ENCODE measurements around the gene NDUFV2. TPM values are rescaled to one million over a fixed set of nuclear protein-coding genes. Genes with fewer than 3 reads are reported as not detected.
"Not testable (repeated sequence)": the region's sequence is repeated elsewhere in the genome, so short reads cannot be mapped to it uniquely, and the experiment has no call there.

Gene NDUFV2
- total RNA-seq, 2 experiments from 2014 or later, result 177 to 185 TPM

- ChIA-PET CTCF (interaction anchor here (0.9 to 1.0 kb wide), 2 partner anchors 47 to 76 kb away, joined by 4 read pairs; no protein-coding TSS in a partner anchor), POLR2A (interaction anchor here (0.6 to 0.7 kb wide), 3 partner anchors 11 to 109 kb away, joined by 3 to 6 read pairs (median 4); no protein-coding TSS in a partner anchor)
- Mint-ChIP-seq H3K4me3 (no peak overlapping the region), H3K36me3 (ENCODE audit: low read depth) (peaks cover 16% of the 10 kb centered on the region), H3K27ac (peak overlapping the region; percentile 64), H3K9me3 (no peaks in the 10 kb centered on the region), H3K27me3 (no peaks in the 10 kb centered on the region), H3K4me1 (peaks cover 64% of the 10 kb centered on the region)
- no peak for DNase-seq
Observed at GRCh38 chr18:9146224-9146623, 43.7 kb downstream of the NDUFV2 start.

GRCh38 chr18:9147440-9148202 lies 45.1 kb downstream of the NDUFV2 start:
- Mint-ChIP-seq H3K36me3 (ENCODE audit: low read depth) (peaks cover 11% of the 10 kb centered on the region), H3K4me3 (no peak overlapping the region), H3K27ac (peak overlapping the region; percentile 85), H3K4me1 (peaks cover 62% of the 10 kb centered on the region), H3K27me3 (no peaks in the 10 kb centered on the region), H3K9me3 (no peaks in the 10 kb centered on the region)
- DNase-seq, result peak; percentile 48
- ChIA-PET CTCF (interaction anchor here (0.9 to 1.3 kb wide), 7 partner anchors 9 to 78 kb away, joined by 3 to 8 read pairs (median 3); no protein-coding TSS in a partner anchor), POLR2A (no interaction called here)

GRCh38 chr18:9148203-9148552 lies 45.7 kb downstream of the NDUFV2 start:
- Mint-ChIP-seq H3K27ac (no peak overlapping the region), H3K4me1 (peaks cover 66% of the 10 kb centered on the region), H3K9me3 (no peaks in the 10 kb centered on the region), H3K27me3 (no peaks in the 10 kb centered on the region), H3K4me3 (no peak overlapping the region), H3K36me3 (ENCODE audit: low read depth) (peaks cover 11% of the 10 kb centered on the region)
- DNase-seq, result no peak
- POLR2A ChIA-PET, result no interaction called here
- CTCF ChIA-PET, result interaction anchor here (0.9 to 1.3 kb wide), 6 partner anchors 10 to 78 kb away, joined by 3 to 8 read pairs (median 3); no protein-coding TSS in a partner anchor

GRCh38 chr18:9150121-9150520 lies 47.6 kb downstream of the NDUFV2 start:
- no peaks in the 10 kb centered on the region for H3K27me3 Mint-ChIP-seq
- peaks cover 19% of the 10 kb centered on the region for H3K36me3 Mint-ChIP-seq (ENCODE audit: low read depth)
- ChIA-PET POLR2A (no interaction called here), CTCF (interaction anchor here (1.0 kb wide), 2 partner anchors 13 to 329 kb away, joined by 3 read pairs; partner anchors contain the start of gene ANKRD12)
- no peak overlapping the region for H3K27ac Mint-ChIP-seq
- peaks cover 2% of the 10 kb centered on the region for H3K9me3 Mint-ChIP-seq
- H3K4me1 Mint-ChIP-seq, result peaks cover 61% of the 10 kb centered on the region
- DNase-seq, result no peak
- H3K4me3 Mint-ChIP-seq, result no peak overlapping the region

- Mint-ChIP-seq H3K4me3 (no peak overlapping the region), H3K36me3 (ENCODE audit: low read depth) (peaks cover 30% of the 10 kb centered on the region)
- CTCF ChIA-PET, result interaction anchor here (1.2 kb wide), 2 partner anchors 44 to 80 kb away, joined by 3 to 6 read pairs; no protein-coding TSS in a partner anchor
Observed at GRCh38 chr18:9153256-9153655, 50.8 kb downstream of the NDUFV2 start.

GRCh38 chr18:9156604-9157249 lies 54.2 kb downstream of the NDUFV2 start:
- Mint-ChIP-seq H3K4me1 (peaks cover 49% of the 10 kb centered on the region), H3K36me3 (ENCODE audit: low read depth) (peaks cover 41% of the 10 kb centered on the region), H3K27ac (no peak overlapping the region), H3K9me3 (peaks cover 2% of the 10 kb centered on the region), H3K27me3 (no peaks in the 10 kb centered on the region), H3K4me3 (no peak overlapping the region)
- DNase-seq, result no peak
- ChIA-PET POLR2A (interaction anchor here (0.6 kb wide), 1 partner anchor 10 kb away, joined by 3 read pairs; no protein-coding TSS in a partner anchor), CTCF (interaction anchor here (0.9 kb wide), 1 partner anchor 83 kb away, joined by 3 read pairs; no protein-coding TSS in a partner anchor)

More at GRCh38 chr18:9153256-9153655, 50.8 kb downstream of the NDUFV2 start:
- Mint-ChIP-seq H3K9me3 (peaks cover 2% of the 10 kb centered on the region), H3K4me1 (peaks cover 58% of the 10 kb centered on the region), H3K27me3 (no peaks in the 10 kb centered on the region), H3K27ac (no peak overlapping the region)
- no peak for DNase-seq
- POLR2A ChIA-PET, result interaction anchor here (0.6 kb wide), 1 partner anchor 52 kb away, joined by 4 read pairs; no protein-coding TSS in a partner anchor

- no peaks in the 10 kb centered on the region for H3K27me3 Mint-ChIP-seq
- H3K36me3 Mint-ChIP-seq (ENCODE audit: low read depth), result peaks cover 52% of the 10 kb centered on the region
- ChIA-PET POLR2A (no interaction called here), CTCF (interaction anchor here (0.9 kb wide), 1 partner anchor 84 kb away, joined by 3 read pairs; no protein-coding TSS in a partner anchor)
- H3K9me3 Mint-ChIP-seq, result peaks cover 12% of the 10 kb centered on the region
- no peak for DNase-seq
- H3K4me1 Mint-ChIP-seq, result peaks cover 48% of the 10 kb centered on the region
- no peak overlapping the region for H3K4me3 Mint-ChIP-seq
- no peak overlapping the region for H3K27ac Mint-ChIP-seq
Observed at GRCh38 chr18:9157806-9158205, 55.3 kb downstream of the NDUFV2 start.

GRCh38 chr18:9160014-9160413 lies 57.5 kb downstream of the NDUFV2 start:
- DNase-seq, result no peak
- CTCF ChIA-PET, result no interaction called here
- peaks cover 58% of the 10 kb centered on the region for H3K36me3 Mint-ChIP-seq (ENCODE audit: low read depth)
- peaks cover 43% of the 10 kb centered on the region for H3K4me1 Mint-ChIP-seq
- no peak overlapping the region for H3K27ac Mint-ChIP-seq
- H3K27me3 Mint-ChIP-seq, result no peaks in the 10 kb centered on the region
- POLR2A ChIA-PET, result no interaction called here
- no peak overlapping the region for H3K4me3 Mint-ChIP-seq
- H3K9me3 Mint-ChIP-seq, result peaks cover 31% of the 10 kb centered on the region

- H3K27me3 Mint-ChIP-seq, POLR2A ChIA-PET, H3K27ac Mint-ChIP-seq, DNase-seq, CTCF ChIA-PET, H3K4me3 Mint-ChIP-seq: not testable (repeated sequence)
- Mint-ChIP-seq H3K36me3 (ENCODE audit: low read depth) (peaks cover 54% of the 10 kb centered on the region), H3K9me3 (peaks cover 36% of the 10 kb centered on the region), H3K4me1 (peaks cover 27% of the 10 kb centered on the region)
Observed at GRCh38 chr18:9162663-9163062, 60.2 kb downstream of the NDUFV2 start.

GRCh38 chr18:9164149-9164548 lies 61.6 kb downstream of the NDUFV2 start:
- peaks cover 24% of the 10 kb centered on the region for H3K4me1 Mint-ChIP-seq
- H3K27ac Mint-ChIP-seq, DNase-seq, H3K4me3 Mint-ChIP-seq, H3K27me3 Mint-ChIP-seq, CTCF ChIA-PET, POLR2A ChIA-PET: not testable (repeated sequence)
- peaks cover 41% of the 10 kb centered on the region for H3K9me3 Mint-ChIP-seq
- H3K36me3 Mint-ChIP-seq (ENCODE audit: low read depth), result peaks cover 57% of the 10 kb centered on the region

GRCh38 chr18:9165883-9166282 lies 63.4 kb downstream of the NDUFV2 start:
- DNase-seq, H3K27ac Mint-ChIP-seq, POLR2A ChIA-PET, H3K27me3 Mint-ChIP-seq, CTCF ChIA-PET, H3K4me3 Mint-ChIP-seq: not testable (repeated sequence)
- H3K36me3 Mint-ChIP-seq (ENCODE audit: low read depth), result peaks cover 66% of the 10 kb centered on the region
- peaks cover 45% of the 10 kb centered on the region for H3K9me3 Mint-ChIP-seq
- H3K4me1 Mint-ChIP-seq, result peaks cover 26% of the 10 kb centered on the region

- H3K27ac Mint-ChIP-seq, CTCF ChIA-PET, H3K4me3 Mint-ChIP-seq, H3K27me3 Mint-ChIP-seq, DNase-seq, POLR2A ChIA-PET: not testable (repeated sequence)
- peaks cover 30% of the 10 kb centered on the region for H3K4me1 Mint-ChIP-seq
- peaks cover 29% of the 10 kb centered on the region for H3K9me3 Mint-ChIP-seq
- H3K36me3 Mint-ChIP-seq (ENCODE audit: low read depth), result peaks cover 55% of the 10 kb centered on the region
Observed at GRCh38 chr18:9169515-9169914, 67.0 kb downstream of the NDUFV2 start.

GRCh38 chr18:9171919-9172318 lies 69.4 kb downstream of the NDUFV2 start:
- peaks cover 34% of the 10 kb centered on the region for H3K4me1 Mint-ChIP-seq
- peaks cover 57% of the 10 kb centered on the region for H3K36me3 Mint-ChIP-seq (ENCODE audit: low read depth)
- POLR2A ChIA-PET, H3K27me3 Mint-ChIP-seq, DNase-seq, H3K4me3 Mint-ChIP-seq: not testable (repeated sequence)
- peaks cover 20% of the 10 kb centered on the region for H3K9me3 Mint-ChIP-seq
- CTCF ChIA-PET, result interaction anchor here (0.7 kb wide), 1 partner anchor 11 kb away, joined by 3 read pairs; no protein-coding TSS in a partner anchor
- H3K27ac Mint-ChIP-seq, result peak overlapping the region; percentile 62
